ENCODE measurements around the gene ARHGAP31. TPM values are rescaled to one million over a fixed set of nuclear protein-coding genes. Genes with fewer than 3 reads are reported as not detected.

Gene ARHGAP31
- total and polyA plus RNA-seq, 2 of the 8 experiments (the other 6 are each of a cell fraction or from before 2014, with no cell fraction given): 1.1 to 7.6 TPM

GRCh38 chr3:119329551-119329950 lies 35.4 kb downstream of the ARHGAP31 start:
- no peak overlapping the region for H3K14ac ChIP-seq (ENCODE audit: insufficient read length)
- no peak overlapping the region for H2AFZ ChIP-seq (ENCODE audit: low read length)
- no peak overlapping the region for H3K56ac ChIP-seq (replicated peaks; ENCODE audit: insufficient read length, low read depth, low read length)
- H2BK12ac ChIP-seq (ENCODE audit: low read depth, low read length): no peak overlapping the region
- H4K91ac ChIP-seq (replicated peaks; ENCODE audit: insufficient read length, low read length): no peak overlapping the region
- H2BK5ac ChIP-seq (ENCODE audit: low read depth, low read length): no peak overlapping the region
- H3K27me3 ChIP-seq (replicated peaks in 1 of 4; ENCODE audit: control insufficient read depth in 3 of 4, extremely low read depth in 1 of 4, insufficient read depth in 3 of 4, low read length in 3 of 4): no peaks in the 10 kb centered on the region
- H3K4me3 ChIP-seq (ENCODE audit: extremely low read depth in 1 of 4, insufficient read depth in 2 of 4, low read depth in 3 of 4, low read length in 4 of 4): no peak overlapping the region
- H3K79me2 ChIP-seq (ENCODE audit: control insufficient read depth in 1 of 2, insufficient read depth in 2 of 2, low read length in 2 of 2): no peaks in the 10 kb centered on the region
- H3K4me2 ChIP-seq (ENCODE audit: insufficient read depth in 1 of 2, low read depth in 2 of 2, low read length in 2 of 2): no peak overlapping the region
- peak overlapping the region; percentile 13 for H2BK120ac ChIP-seq (replicated peaks; ENCODE audit: low read depth, low read length)
- H3K9me3 ChIP-seq (ENCODE audit: insufficient read depth in 2 of 2, low read depth in 1 of 2, low read length in 1 of 2): no peaks in the 10 kb centered on the region
- H2BK20ac ChIP-seq (ENCODE audit: low read length): no peak overlapping the region
- H3K4ac ChIP-seq (replicated peaks; ENCODE audit: insufficient read length, low read depth, low read length): no peak overlapping the region
- H4K5ac ChIP-seq (ENCODE audit: insufficient read length, low read depth, low read length): no peak overlapping the region
- H3K4me1 ChIP-seq (replicated peaks in 1 of 4; ENCODE audit: control insufficient read depth in 3 of 4, insufficient read depth in 4 of 4, low read length in 3 of 4): peaks cover 0 to 7% (median 3%) of the 10 kb centered on the region in 4 experiments; a peak in 4 of 7 replicates
- H3K18ac ChIP-seq (ENCODE audit: extremely low read depth, low read length): no peak overlapping the region
- H3K27ac ChIP-seq (ENCODE audit: low read depth, low read length): no peak overlapping the region
- CTCF ChIA-PET (ENCODE audit: partially characterized antibody): interaction anchor here (0.7 to 1.1 kb wide), 3 partner anchors 16 to 91 kb away, joined by 3 to 5 read pairs (median 4); no protein-coding TSS in a partner anchor
- H3K23ac ChIP-seq (ENCODE audit: insufficient read length): no peak overlapping the region
- no peaks in the 10 kb centered on the region for H3K79me1 ChIP-seq (ENCODE audit: low read depth, low read length)
- H2AK5ac ChIP-seq (ENCODE audit: low read depth, low read length): no peak overlapping the region
- DNase-seq (ENCODE audit: low read depth in 1 of 2, low spot score in 2 of 2) (no peak), FAIRE-seq (no peak)
- H3K23me2 ChIP-seq (ENCODE audit: low read depth, low read length): no peaks in the 10 kb centered on the region
- H3K9ac ChIP-seq (replicated peaks in 1 of 4; ENCODE audit: extremely low read depth in 1 of 4, low read depth in 3 of 4, low read length in 3 of 4): no peak overlapping the region
- H4K8ac ChIP-seq (ENCODE audit: extremely low read depth, insufficient read depth, low read length): no peak overlapping the region
- H4K20me1 ChIP-seq (replicated peaks in 1 of 2; ENCODE audit: control insufficient read depth in 1 of 2, insufficient read depth in 2 of 2, low read length in 2 of 2): no peaks in the 10 kb centered on the region
- H2BK15ac ChIP-seq (ENCODE audit: low read length): 0 out of 2 replicates have a peak overlapping the region, but pooled peaks have one; percentile 8
- WGBS, 2 experiments (ENCODE audit: extremely low coverage in 1 of 2, insufficient coverage in 1 of 2, insufficient read length in 1 of 2, insufficient replicate concordance in 2 of 2, low coverage in 1 of 2, low lambda C conversion rate in 2 of 2, missing lambda C conversion rate in 1 of 2): 92% methylated on average over 7 of the region's 7 CpGs; no CpG with 5 or more reads in 1 of the 2 experiments
- POLR2A ChIA-PET (ENCODE audit: partially characterized antibody): interaction anchor here (1.1 kb wide), 1 partner anchor 20 kb away, joined by 3 read pairs; no protein-coding TSS in a partner anchor
- no peaks in the 10 kb centered on the region for H3K36me3 ChIP-seq (ENCODE audit: control insufficient read depth in 2 of 4, insufficient read depth in 4 of 4, low read length in 3 of 4)
- TF ChIP-seq GABPA (IDR thresholded peaks at IDR 0.05; ENCODE audit: borderline replicate concordance, insufficient read depth, low read length): no peak

Data from H1 (cell line).